ENCODE measurements around the gene VAC14. TPM values are rescaled to one million over a fixed set of nuclear protein-coding genes. Genes with fewer than 3 reads are reported as not detected.

VAC14 gene
- total and polyA plus RNA-seq, 2 of the 8 experiments (the other 6 are each of a cell fraction or from before 2014, with no cell fraction given): 56.0 to 108 TPM

GRCh38 chr16:70714581-70715054 is 86.3 kb downstream of the VAC14 start:
- H2AK5ac ChIP-seq (ENCODE audit: low read depth, low read length): peak overlapping the region; percentile 70; the same call in 1 of the 2 replicates
- H3K9me3 ChIP-seq (ENCODE audit: insufficient read depth in 2 of 2, low read depth in 1 of 2, low read length in 1 of 2): peaks cover 0 to 3% of the 10 kb centered on the region in 2 experiments; a peak in 1 of 4 replicates
- no peak overlapping the region for H4K91ac ChIP-seq (replicated peaks; ENCODE audit: insufficient read length, low read length)
- H4K20me1 ChIP-seq (replicated peaks in 1 of 2; ENCODE audit: control insufficient read depth in 1 of 2, insufficient read depth in 2 of 2, low read length in 2 of 2): peaks cover 0 to 3% of the 10 kb centered on the region in 2 experiments
- no peak overlapping the region for H2AFZ ChIP-seq (ENCODE audit: low read length)
- H2BK15ac ChIP-seq (ENCODE audit: low read length): no peak overlapping the region
- peak overlapping the region; percentile 28; the same call in 1 of the 2 replicates for H4K8ac ChIP-seq (ENCODE audit: extremely low read depth, insufficient read depth, low read length)
- DNase-seq (ENCODE audit: low read depth in 1 of 2, low spot score in 2 of 2) (no peak), FAIRE-seq (no peak)
- H4K5ac ChIP-seq (ENCODE audit: insufficient read length, low read depth, low read length): peak overlapping the region; percentile 22
- no peak overlapping the region for H3K23ac ChIP-seq (ENCODE audit: insufficient read length)
- H3K27me3 ChIP-seq (replicated peaks in 1 of 4; ENCODE audit: control insufficient read depth in 3 of 4, extremely low read depth in 1 of 4, insufficient read depth in 3 of 4, low read length in 3 of 4): no peaks in the 10 kb centered on the region
- H3K23me2 ChIP-seq (ENCODE audit: low read depth, low read length): no peaks in the 10 kb centered on the region
- ChIA-PET CTCF (ENCODE audit: partially characterized antibody) (interaction anchor here (1.1 to 3.3 kb wide), 10 partner anchors 11 to 57 kb away, joined by 3 to 13 read pairs (median 5); no protein-coding TSS in a partner anchor), POLR2A (ENCODE audit: partially characterized antibody) (interaction anchor here (1.0 to 1.2 kb wide), 4 partner anchors 12 to 20 kb away, joined by 3 to 4 read pairs (median 4); no protein-coding TSS in a partner anchor)
- H3K4me3 ChIP-seq (ENCODE audit: extremely low read depth in 1 of 4, insufficient read depth in 2 of 4, low read depth in 3 of 4, low read length in 4 of 4): no peak overlapping the region
- no peaks in the 10 kb centered on the region for H3K79me1 ChIP-seq (ENCODE audit: low read depth, low read length)
- H3K36me3 ChIP-seq (ENCODE audit: control insufficient read depth in 2 of 4, insufficient read depth in 4 of 4, low read length in 3 of 4): peaks cover 0 to 2% (median 0%) of the 10 kb centered on the region in 4 experiments; a peak in 1 of 8 replicates
- H3K9ac ChIP-seq (replicated peaks in 1 of 4; ENCODE audit: extremely low read depth in 1 of 4, low read depth in 3 of 4, low read length in 3 of 4): no peak overlapping the region; a peak in 1 of 7 replicates
- peaks cover 4 to 34% (median 22%) of the 10 kb centered on the region in 4 experiments for H3K4me1 ChIP-seq (replicated peaks in 1 of 4; ENCODE audit: control insufficient read depth in 3 of 4, insufficient read depth in 4 of 4, low read length in 3 of 4)
- peak overlapping the region; percentile 11 for H3K18ac ChIP-seq (ENCODE audit: extremely low read depth, low read length)
- peak overlapping the region; percentile 1; the same call in 1 of the 2 replicates for H2BK12ac ChIP-seq (ENCODE audit: low read depth, low read length)
- peak overlapping the region; percentile 3; the same call in 1 of the 2 replicates for H2BK5ac ChIP-seq (ENCODE audit: low read depth, low read length)
- 87% methylated on average over 10 of the region's 10 CpGs; no CpG with 5 or more reads in 1 of the 2 experiments for WGBS, 2 experiments (ENCODE audit: extremely low coverage in 1 of 2, insufficient coverage in 1 of 2, insufficient read length in 1 of 2, insufficient replicate concordance in 2 of 2, low coverage in 1 of 2, low lambda C conversion rate in 2 of 2, missing lambda C conversion rate in 1 of 2)
- no peak overlapping the region for H2BK20ac ChIP-seq (ENCODE audit: low read length)
- no peak overlapping the region for H3K56ac ChIP-seq (replicated peaks; ENCODE audit: insufficient read length, low read depth, low read length)
- H3K79me2 ChIP-seq (ENCODE audit: control insufficient read depth in 1 of 2, insufficient read depth in 2 of 2, low read length in 2 of 2): no peaks in the 10 kb centered on the region
- no peak overlapping the region for H3K27ac ChIP-seq (ENCODE audit: low read depth, low read length)
- H3K14ac ChIP-seq (ENCODE audit: insufficient read length): no peak overlapping the region
- no peak overlapping the region for H3K4me2 ChIP-seq (ENCODE audit: insufficient read depth in 1 of 2, low read depth in 2 of 2, low read length in 2 of 2)
- no peak overlapping the region for H2BK120ac ChIP-seq (replicated peaks; ENCODE audit: low read depth, low read length)
- H3K4ac ChIP-seq (replicated peaks; ENCODE audit: insufficient read length, low read depth, low read length): no peak overlapping the region
